AG08396 (cell line): ENCODE measurements around the gene GNG7.
"Not testable (repeated sequence)": the region's sequence is repeated elsewhere in the genome, so short reads cannot be mapped to it uniquely, and the experiment has no call there.

ENCODE experiments used
- DNase-seq: peaks from one replicate; pipeline ENCODE4 v3.0.0; 2012; ENCODE audit warnings: low spot score, mixed read lengths

The GNG7 gene

DNA sequence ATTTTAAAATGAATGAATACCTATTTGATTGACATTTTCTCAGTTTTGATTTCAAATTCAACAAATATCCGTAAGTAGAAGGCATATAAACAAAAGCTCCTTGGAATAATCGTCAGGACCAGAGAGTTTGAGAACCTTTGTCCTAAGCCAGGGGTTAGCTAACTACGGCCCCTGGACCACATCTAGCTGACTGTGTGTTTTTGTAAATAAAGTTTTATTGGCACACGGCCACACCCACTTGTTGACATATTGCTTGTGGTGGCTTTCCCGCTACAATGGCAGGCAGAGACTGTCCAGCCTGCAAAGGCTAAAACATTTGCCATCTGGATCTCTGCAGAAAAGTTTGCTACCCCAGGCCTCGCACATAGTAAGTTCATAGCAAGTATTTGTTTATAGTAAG lies 83.4 kb downstream of the GNG7 start:
- DNase-seq: no peak

DNA sequence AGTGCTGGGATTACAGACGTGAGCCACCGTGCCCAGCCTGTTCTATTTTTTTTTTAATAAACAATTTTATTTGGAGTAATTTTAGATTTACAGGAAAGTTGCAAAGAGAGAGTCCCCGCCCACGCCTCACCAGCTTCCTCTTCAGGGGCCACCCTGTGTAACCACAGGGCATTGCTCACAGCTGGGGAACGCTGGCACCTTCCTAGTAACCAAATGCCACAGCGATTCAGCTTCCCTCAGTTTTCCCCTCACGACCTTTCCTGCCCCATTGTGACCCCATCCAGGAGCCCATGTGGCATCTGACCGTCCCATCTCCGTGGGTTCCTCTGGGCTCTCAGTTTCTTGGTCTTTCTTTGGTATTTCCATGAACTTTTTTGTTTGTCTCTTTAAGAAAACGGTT lies 83.9 kb downstream of the GNG7 start:
- no peak for DNase-seq

DNA sequence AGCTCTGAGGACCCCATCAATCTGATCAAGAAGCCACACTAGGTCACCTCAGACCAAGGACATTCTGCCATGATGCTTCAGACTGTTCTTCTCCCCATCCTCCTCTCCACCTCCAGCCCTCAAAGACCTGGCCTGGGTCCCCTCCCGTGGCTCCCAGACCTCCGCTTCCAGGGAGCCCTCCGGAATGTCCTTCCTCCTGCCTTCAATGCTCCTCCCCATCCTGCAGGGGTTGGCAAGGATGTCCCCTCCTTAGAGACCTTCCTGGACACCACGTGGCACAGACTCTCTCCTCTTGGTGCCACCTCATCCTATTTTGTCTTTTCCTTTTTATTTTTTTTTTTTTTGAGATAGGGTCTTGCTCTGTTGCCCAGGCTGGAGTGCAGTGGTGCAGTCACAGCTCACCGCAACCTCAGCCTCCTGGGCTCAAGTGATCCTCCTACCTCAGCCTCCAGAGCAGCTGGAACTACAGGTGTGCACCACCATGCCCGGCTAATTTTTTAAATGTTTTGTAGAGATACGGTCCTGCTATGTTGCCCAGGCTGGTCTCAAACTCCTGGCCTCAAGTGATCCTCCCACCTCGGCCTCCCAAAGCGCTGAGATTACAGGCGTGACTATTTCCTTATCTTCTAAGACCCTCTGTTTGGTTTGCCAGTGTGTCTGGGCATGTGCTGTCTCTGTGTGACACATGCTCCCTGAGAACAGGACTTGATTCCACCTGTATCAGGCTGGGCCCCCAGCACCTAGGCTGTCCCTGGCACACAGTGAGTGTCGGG lies 84.9 kb downstream of the GNG7 start:
- no peak for DNase-seq

DNA sequence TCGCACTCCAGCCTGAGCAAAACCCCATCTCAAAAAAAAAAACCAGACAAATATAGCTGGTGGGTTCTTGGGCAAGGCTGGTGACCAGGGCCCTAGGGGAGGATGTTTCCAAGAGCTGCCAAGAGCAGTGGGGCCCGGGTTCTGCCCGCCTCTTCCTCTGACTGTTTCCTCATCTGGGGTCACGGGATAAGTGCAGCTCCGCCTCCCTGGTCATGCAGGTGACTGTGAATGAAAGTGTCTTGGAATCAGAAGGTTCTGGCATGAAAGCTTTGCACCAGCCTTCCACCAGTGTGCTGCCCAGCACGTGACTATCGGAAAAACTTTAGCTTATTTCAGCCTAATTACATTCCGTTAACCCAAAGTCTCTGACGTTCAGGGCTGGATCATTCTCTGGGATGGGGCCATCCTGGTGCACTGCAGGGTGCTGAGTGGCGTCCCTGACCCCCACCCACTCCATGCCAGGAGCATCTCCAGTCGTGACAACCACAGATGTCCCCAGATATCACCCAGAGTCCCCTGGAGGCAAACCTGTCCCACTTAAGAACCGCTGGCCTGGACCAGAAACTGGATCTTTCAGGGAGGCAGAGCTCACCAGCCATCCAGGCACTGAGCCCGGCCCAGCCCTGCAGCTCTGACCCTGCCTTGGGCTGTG lies 85.6 kb downstream of the GNG7 start:
- DNase-seq: no peak

DNA sequence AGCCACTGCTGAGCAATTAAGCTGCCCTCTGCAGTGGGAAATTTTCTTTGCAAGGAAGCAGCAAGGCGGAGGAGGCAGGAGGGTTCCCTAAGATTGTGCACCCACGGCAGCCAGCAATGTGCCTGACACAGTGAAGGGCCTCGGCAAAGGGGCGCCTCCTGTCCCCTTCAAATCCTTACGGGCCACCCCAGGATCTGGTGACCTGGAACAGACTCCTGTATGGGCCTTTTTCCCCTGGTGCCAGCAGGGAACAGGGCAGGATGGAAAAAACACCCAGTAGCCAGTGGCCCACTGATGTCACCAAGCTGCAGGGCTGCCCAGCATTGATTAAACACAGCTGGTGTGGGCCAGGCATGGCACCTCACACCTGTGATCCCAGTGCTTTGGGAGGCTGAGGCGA lies 86.7 kb downstream of the GNG7 start:
- DNase-seq: no peak

DNA sequence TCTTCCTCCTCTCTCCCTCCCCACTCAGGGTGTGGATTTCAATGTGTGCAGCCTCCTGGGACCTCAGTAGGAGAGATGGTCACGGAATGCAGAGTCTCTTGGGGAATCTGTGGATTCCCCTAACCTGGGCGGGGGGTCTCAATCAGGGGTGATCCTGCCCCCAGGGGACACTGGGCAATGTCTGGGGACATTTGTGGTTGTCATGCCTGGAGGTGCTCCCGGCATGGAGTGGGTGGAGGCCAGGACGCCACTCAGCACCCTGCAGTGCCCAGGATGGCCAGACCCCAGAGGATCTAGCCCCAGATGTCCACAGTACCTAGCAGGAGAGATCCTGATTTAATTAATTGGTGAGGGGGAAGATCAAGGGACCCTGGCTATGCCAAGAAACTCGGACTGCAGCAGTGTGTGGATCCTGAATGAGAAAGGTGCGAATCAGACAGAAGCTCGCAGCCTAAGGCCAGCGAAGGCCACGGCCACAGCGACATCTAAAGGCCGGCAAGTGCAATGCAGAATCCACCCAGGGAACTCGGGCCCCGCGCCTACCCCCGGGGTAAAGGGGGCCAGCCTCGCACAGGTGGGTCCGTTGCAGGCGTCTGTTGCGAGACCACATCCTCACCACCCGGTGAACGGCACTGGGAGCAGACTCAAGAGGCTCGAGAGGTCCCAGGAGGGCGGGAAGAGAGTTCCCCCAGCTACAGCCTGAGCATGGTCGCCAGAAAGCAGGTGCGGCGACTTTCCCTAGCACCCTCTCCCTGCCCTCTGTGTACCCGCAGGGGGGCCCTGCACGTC lies 88.8 kb downstream of the GNG7 start:
- DNase-seq: peak; percentile 64

DNA sequence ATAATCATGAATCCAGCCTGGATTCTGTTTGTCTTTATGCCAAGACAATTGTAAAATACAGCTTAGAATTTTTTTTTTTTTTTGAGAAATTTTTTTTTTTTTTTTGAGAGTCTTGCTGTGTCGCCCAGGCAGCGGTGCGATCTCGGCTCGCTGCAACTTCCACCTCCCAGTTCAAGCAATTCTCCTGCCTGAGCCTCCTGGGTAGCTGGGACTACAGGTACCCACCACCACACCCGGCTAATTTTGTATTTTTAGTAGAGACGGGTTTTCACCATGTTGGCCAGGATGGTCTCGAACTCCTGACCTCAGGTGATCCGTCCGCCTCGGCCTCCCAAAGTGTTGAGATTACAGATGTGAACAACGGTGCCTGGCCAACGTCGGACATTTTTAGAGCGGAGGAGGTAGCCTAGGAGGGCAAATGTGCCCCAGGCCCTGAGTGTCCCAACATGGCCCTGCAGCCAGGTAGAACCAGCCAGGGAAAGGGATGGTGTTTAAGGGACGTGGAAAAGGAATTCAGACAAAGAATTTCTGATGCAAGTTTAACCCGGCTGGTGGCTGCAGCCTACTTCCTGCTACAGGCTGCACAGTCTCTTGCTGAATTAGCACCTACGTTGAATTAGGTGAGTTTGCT lies 89.8 kb downstream of the GNG7 start:
- DNase-seq: no peak

DNA sequence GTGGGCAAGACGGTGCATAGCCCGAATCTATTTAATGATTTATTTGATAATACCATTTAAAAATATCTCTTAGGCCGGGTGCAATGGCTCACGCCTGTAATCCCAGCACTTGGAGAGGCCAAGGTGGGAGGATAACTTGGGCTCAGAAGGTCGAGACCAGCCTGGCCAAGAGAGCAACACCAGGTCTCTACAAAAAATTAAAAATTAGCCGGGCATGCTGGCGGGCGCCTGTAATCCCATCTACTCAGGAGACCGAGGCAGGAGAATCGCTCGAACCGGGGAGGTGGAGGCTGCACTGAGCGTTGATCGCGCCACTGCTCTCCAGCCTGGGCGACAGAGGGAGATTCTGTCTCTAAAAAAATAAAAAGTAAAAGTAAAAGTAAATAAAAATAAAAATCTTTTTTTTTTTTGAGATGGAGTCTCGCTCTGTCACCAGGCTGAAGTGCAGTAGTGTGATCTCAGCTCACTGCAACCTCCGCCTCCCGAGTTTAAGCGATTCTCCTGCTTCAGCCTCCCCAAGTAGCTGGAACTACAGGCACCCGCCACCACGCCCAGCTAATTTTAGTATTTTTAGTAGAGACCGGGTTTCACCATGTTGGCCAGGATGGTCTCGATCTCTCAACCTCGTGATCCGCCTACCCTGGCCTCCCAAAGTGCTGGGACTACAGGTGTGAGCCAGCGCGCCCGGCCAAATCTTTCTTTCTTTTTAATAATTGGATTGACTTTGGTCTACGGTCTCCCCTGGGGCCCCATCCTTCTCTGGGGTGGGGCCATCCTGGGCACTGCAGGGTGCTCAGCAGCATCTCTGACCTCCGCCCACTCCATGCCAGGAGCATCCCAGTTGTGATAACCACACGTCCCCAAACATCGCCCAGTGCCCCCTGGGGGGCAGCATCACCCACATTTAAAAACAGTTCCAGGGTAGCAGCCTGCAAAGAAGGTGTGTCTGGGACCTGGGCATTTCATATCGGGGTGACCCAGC lies 90.7 kb downstream of the GNG7 start:
- no peak for DNase-seq

DNA sequence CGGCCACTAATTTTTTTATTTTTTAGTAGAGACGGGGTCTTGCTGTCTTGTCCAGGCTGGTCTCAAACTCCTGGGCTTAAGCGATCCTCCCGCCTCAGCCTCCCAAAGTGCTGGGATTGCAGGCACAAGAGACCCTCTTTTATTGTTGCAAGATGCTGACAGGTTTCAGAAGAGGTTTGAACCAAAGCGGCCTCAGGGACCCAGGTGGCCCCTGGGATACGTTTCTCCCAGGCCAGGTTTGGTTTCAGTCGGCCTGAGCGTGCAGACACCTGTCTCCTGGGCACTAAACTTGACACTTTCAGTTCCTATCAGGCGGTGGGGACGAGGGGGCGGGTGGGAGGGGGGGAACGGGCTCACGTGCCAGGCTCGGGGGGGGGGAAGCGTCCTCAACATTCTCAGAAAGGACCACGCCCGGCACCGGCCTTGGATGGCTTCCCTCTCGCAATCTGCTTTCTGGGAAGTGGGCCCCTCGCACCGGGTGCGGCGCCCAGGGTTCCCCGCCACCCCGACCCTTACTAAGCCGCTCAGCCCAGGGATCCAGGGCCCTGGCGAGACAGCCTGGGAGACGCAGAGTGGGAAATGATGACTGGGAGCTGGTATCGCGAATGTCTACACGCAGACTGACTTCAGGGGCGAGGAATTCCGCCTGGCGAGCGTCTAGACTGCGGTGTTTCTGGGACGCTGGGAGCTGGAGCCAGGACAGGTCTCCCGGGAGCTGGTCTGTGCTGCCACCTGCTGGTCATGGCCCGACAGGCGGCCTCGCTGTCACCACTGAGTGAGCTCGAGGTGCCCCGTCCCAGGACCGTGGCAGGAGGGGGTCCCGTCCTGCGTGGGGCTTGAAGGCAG lies 91.6 kb downstream of the GNG7 start:
- DNase-seq: peak; percentile 91

DNA sequence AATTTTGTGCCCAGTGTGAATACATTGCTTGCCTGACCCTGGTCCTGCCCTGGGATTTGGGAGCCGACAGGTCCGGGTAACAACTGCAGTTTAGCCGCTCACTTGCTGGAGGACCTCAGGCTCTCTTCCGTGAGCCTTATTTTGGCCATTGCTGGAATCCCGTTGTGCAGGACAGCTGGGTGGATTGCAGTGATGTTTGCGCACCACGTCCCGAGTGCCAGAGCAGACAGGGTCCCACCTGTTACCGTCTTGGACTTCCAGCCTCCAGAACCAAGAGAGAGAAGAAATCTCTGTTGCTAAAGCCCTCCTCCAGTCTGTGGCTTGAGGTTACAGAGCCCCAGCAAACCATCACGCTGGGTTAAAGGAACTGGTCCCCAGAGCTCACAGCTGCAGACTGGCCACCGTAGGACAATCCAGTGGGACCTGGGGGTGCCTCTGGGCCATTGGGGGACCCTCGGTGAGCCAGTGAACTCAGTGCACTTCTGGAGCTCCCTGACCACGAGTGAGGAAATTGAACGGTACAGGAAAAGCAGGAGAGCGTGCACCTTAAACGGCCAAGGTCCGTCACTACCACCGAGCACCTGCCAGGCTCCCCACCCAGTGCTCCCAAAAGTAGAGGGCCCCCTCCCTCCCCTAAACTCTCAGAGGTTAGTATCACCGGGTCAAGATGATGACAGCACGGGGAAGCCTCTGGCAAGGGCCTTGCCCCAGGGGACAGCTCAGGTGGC lies 92.9 kb downstream of the GNG7 start:
- DNase-seq: no peak

DNA sequence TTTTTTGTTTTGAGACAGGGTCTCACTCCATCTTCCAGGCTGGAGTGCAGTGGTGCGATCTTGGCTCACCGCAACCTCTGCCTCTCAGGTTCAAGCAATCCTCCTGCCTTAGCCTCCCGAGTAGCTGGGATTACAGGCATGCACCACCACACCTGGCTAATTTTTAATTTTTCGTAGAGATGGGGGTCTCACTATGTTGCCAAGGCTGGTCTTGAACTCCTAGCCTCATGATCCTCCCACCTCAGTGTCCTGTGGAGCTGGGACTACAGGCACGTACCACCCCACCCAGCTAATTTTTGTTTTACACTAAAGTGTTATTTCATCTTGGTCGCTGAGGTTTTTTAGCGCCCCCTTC lies 93.5 kb downstream of the GNG7 start:
- DNase-seq: not testable (repeated sequence)

DNA sequence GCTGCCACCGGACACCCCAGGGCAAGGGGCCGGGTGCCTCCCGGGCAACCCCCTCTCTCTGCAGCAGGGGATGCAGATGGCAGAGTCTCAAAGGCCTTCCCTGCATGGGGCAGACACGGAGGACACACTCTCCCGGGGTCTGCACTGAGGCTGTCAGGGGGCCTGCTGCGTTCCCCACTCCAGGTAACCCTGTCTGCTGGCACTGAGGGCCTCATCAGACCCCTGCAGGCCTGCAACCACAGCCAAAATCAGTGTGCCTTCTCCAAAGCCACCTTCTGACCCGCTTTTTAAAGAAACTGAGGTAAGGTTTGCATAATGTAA lies 93.9 kb downstream of the GNG7 start:
- no peak for DNase-seq

DNA sequence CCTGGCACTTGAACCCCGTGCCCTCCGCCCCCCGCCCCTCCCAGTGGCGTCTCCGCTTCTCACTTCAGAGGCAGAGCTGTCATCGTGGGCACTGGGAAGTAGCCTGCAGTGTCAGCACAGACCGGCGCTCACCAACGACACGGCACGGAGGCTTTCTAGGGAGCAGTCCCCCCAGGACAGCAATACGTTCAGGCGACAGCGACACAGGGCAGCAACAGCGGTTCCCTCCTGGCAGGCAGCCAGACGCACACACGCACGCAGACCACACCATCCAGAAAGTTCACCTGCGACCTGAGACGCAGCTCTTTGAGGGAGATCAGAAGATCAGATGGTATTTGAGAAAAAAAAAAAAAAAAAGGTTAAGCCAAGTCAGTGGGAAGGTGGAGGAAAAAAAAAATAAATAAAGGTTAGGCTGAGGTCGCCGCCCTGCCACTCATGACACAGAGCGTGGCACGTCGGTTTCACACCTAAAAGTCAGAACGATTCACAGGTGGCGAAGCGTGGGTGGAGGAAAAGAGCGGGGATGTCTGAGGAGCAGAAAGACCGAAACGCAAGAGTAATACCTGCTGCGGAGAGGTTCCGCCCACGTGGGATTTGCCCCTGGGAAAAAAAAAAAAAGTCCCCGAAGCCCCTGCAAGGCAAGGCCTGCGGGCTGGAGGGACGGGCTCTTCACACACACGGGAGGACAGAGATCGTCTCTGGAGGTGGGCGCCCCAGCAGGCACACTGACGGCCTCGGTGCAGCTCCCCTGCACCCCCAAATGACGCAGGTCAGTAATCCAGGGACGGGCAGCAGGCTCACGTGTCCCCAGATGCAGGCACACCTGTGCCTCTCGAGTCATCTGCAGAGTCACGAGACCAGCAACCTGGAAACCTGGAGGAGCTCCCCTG lies 94.5 kb downstream of the GNG7 start:
- no peak for DNase-seq

DNA sequence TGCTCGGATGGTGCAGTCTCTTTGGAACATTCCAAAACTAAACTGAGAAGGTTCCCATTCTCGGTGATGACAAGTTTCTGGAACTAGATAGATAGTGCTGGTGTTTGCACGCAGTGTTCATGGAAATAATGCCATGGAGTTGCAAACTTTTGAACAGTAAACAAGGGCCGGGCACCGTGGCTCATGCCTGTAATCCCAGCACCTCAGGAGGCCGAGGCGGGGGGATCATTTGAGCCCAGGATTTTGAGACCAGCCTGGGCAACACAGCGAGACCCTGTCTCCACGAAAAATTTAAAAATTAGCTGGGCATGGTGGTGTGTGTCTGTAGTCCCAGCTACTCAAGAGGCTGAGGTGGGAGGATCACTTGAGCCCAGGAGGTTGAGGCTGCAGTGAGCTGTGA lies 95.7 kb downstream of the GNG7 start:
- DNase-seq: not testable (repeated sequence)

DNA sequence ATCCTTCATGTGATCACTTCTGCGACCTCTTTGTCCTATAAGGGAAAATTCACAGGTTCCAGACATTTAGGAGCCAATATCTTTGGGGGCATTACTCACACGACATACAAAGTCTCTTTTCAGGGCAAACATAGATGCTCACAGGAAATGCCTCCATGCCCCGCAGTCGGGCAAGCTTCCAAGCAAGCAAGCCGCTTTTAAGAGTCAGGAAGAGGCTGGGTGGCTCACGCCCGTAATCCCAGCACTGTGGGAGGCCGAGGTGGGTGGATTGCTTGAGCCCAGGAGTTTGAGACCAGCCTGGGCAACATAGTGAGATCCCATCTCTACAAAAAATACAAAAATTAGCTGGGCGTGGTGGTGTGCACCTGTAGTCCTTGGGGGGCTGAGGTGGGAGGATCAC lies 96.6 kb downstream of the GNG7 start:
- DNase-seq: not testable (repeated sequence)

DNA sequence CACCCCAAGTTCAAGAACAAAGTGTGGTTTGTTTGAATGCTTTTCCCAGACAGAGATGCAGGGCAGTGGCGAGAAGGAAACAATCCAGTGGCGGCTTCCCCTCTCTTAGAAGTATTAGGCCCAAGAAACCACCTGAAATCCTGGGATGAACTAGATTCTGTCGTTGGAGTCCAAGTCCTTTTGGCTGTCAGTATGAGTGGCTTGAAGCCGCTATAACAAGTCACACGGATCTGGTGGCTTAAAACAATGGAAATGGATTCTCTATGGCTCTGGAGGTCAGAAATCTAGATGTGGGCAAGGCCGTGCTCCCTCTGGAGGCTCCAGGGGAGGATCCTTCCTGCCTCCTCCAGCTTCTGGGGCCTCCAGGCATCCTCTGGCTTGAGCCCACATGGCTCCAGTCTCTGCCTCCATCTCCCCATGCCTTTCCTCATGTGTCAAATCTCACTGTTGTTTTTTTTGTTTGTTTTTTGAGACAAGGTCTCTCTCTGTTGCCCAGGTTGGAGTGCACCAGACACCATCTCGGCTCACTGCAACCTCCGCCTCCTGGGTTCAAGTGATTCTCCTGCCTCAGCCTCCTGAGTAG lies 97.7 kb downstream of the GNG7 start:
- DNase-seq: no peak

DNA sequence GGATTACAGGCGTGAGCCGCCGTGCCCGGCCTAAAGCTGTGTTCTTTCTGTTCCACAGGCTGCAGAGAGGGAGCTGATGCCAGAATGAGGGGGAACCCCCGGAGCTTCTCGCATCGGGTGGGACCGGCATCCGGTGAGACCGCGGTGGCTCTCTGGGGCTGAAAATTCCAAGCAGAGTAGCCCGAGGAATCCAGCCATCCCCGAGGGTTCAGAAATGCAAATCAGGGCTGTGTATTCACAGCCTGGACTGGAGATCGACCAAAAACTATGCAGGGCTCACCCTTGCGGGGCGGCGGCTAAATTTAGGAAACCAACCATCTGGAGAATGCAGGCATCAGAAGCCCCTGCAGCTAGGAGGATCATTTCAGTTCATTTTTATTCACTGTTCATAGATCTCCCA lies 99.2 kb downstream of the GNG7 start:
- peak; percentile 62 for DNase-seq

DNA sequence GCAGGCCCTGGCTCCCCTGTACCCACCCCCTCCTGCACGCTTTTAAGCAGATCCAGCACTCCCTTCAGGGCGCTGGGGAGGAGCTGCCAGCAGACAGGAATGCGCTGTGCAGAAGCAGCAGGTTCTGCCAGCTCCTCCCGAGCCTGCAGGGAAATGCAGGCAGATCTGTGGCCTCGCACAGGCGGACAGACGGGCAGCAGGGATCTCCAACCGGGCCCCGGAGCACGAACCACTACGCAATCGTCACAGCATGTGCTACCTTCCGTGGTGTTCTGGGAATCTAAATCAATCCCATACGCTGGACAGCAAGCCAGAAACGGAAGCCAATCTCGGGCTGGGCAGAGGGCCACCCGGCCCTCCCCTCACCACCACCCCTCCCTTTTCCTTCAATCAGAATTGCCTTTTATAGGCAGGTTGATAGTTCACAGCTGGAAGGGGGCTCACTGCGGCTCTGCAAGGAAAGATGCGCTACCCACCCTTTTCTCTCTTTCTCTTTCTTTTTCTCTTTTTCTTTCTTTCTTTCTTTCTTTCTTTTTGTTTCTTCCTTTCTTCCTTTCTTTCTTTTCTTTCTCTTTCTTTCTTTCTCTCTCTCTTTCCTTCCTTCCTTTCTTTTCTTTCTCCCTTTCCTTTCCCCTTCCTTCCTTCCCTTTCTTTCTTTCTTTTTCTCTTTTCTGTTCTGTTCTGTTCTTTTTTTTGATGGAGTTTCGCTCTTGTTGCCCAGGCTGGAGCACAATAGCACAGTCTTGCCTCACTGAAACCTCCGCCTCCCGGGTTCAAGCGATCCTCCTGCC lies 99.9 kb downstream of the GNG7 start:
- peak; percentile 82 for DNase-seq
